ENCODE results near the gene MAVS.
"Not testable (repeated sequence)": the region's sequence is repeated elsewhere in the genome, so short reads cannot be mapped to it uniquely, and the experiment has no call there.

The MAVS gene

GRCh38 chr20:3854462-3854871 lies 7.8 kb downstream of the MAVS start:
- DNase-seq (ENCODE audit: low read depth): no peak

- DNase-seq (ENCODE audit: low read depth): no peak
Measured at GRCh38 chr20:3857405-3857804, 10.8 kb downstream of the MAVS start.

DNA sequence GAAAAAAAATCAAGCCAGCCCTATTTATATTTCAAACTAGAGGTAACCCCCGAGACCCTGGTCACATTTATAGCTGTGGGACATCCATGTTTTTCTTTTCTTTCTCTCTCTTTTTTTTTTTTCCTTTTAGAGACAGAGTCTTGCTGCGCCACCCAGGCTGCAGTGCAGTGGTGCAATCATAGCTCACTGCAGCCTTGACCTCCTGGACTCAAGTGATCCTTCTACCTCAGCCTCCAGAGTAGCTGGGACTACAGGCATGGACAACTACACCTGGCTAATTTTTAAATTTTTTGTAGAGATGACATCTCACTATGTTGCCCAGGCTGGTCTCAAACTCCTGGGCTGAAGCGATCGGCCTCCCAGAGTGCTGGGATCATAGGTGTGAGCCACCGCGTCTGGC lies 12.1 kb downstream of the MAVS start:
- no peak for DNase-seq (ENCODE audit: low read depth)

- no peak for DNase-seq (ENCODE audit: low read depth)
Measured at GRCh38 chr20:3861191-3861590, 14.6 kb downstream of the MAVS start.

GRCh38 chr20:3862333-3862732 lies 15.7 kb downstream of the MAVS start:
- DNase-seq (ENCODE audit: low read depth): no peak

GRCh38 chr20:3863317-3863716 lies 16.7 kb downstream of the MAVS start:
- DNase-seq (ENCODE audit: low read depth): no peak

- DNase-seq (ENCODE audit: low read depth): no peak
Measured at GRCh38 chr20:3864518-3864917, 17.9 kb downstream of the MAVS start.

DNA sequence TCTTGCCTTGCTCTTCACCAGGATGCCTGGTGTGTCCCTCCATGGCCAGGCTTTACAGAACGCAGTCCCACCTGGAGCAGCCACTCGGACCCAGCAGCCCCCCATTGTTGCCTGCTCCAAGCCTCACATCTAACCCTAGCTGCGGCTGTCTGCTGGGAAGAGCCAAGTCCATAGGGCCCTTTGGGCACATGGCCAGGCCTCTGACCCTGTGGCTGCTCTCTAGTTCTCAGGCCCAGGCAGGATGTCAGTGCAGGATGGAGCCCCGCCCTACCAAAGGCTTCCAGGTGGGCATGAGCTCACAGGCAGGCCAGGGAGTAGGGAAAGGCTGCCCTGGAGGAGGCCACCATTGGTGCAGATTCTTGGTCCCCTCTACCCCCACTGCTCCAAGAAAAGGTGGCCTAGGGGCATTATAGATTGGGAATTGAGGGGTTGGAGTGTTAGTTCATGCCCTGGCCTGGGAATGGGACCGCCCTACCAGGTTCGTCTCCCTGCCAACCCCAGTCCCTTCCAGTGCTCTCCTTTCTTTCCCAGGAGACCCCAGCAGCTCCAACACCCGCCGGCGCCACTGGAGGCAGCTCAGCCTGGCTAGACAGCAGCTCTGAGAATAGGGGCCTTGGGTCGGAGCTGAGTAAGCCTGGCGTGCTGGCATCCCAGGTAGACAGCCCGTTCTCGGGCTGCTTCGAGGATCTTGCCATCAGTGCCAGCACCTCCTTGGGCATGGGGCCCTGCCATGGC lies 18.7 kb downstream of the MAVS start:
- no peak for DNase-seq (ENCODE audit: low read depth)

- no peak for DNase-seq (ENCODE audit: low read depth)
Measured at GRCh38 chr20:3865887-3866407, 19.3 kb downstream of the MAVS start.

DNA sequence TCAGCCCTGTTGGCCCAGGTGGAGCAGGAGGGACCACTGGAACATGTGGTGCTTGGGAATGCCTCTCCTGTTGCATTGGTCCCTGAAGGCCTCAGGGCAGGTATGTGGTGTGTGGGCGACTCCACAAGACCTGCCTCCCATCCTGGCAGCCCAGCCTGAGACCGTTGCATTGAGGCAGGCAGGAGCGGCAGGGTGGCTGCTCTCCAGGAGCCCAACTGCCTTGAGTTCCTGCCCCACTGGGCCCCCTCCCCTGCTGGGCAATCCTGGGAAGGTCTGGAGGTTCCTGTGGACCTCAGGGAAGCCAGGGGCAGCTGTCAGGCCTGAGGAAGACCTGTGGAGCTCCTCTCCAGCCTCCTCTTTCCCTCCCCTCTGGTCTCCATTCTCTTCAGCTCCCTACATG lies 19.8 kb downstream of the MAVS start:
- DNase-seq (ENCODE audit: low read depth): no peak

DNA sequence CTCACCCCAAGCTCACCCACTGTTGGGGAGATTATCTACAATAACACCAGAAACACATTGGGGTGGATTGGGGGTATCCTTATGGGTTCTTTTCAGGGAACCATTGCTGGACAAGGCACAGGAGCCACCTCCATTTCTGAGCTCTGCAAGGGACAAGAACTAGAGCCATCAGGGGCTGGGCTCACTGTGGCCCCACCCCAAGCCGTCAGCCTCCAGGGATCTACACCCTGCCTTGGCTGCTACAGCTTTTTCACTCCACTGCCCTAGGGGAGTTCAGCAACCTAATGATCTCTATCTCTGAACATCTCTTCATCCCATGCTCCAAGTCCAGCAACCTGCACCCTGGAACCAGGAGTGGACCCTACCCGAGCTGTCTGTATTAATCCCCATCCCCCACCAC lies 21.2 kb downstream of the MAVS start:
- no peak for DNase-seq (ENCODE audit: low read depth)

- no peak for DNase-seq (ENCODE audit: low read depth)
Measured at GRCh38 chr20:3869839-3870634, 23.4 kb downstream of the MAVS start.

DNA sequence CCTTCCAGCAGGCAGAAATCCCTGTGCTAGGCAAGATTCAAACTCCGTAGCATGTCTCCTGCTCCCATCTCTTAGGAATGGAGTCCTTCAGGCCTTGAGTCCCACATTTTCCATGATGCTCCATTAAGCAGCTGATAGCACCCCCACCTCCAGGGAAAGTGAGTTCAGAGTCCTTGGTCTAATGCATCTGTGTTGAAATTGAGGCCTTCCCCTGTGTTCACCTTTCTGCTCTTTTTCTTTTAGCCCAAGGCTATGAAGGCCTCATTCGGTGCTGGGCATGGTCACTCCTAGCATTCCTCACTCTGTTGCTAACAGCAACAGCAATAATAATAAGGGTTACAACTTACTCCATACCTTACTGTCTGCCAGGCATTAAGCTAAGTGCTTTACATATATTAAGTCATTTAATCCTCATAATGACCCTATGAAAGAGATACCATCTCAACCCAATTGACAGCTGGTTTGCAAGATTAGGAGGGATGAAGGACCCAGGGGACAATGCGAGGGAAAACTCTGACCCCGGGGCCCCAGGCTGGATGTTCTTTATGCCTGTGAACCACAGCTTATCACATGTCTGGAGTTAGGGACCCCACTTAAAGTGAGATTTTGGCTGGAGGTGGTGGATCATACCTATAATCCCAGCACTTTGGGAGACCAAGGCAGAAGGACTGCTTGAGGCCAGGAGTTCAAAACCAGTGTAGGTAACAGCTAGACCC lies 25.1 kb downstream of the MAVS start:
- DNase-seq (ENCODE audit: low read depth): no peak

GRCh38 chr20:3873507-3873906 lies 26.9 kb downstream of the MAVS start:
- no peak for DNase-seq (ENCODE audit: low read depth)

GRCh38 chr20:3874194-3874844 lies 27.7 kb downstream of the MAVS start:
- no peak for DNase-seq (ENCODE audit: low read depth)

GRCh38 chr20:3875378-3875974 lies 28.8 kb downstream of the MAVS start:
- no peak for DNase-seq (ENCODE audit: low read depth)

DNA sequence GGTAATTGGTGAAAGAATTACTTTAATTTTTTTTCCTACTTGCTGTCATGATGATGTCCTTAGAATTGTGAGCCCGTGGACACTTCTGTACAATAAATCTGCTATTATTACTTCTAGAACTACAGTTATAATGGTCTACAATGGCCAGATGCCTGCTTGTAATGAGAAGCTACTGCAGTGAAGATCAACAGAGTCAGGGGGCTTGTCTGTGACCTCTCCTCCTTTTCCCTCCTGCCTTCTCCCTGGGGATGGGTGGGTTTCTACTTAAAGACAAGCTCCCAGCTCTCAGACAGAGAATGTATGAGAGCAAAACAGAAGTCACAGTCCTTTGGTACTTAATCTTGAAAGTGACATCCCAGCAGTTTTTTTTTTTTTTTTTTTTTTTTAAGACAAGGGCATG lies 29.4 kb downstream of the MAVS start:
- no peak for DNase-seq (ENCODE audit: low read depth)

- no peak for DNase-seq (ENCODE audit: low read depth)
Measured at GRCh38 chr20:3876676-3877075, 30.0 kb downstream of the MAVS start.

GRCh38 chr20:3878921-3879274 lies 32.3 kb downstream of the MAVS start:
- not testable (repeated sequence) for DNase-seq (ENCODE audit: low read depth)

- DNase-seq (ENCODE audit: low read depth): no peak
Measured at GRCh38 chr20:3885715-3886114, 39.1 kb downstream of the MAVS start.

- DNase-seq (ENCODE audit: low read depth): no peak
Measured at GRCh38 chr20:3887876-3888620, 41.4 kb downstream of the MAVS start.

Data from stimulated activated CD8-positive, alpha-beta memory T cell treated with anti-CD3 and anti-CD28 coated beads, Interleukin-12 subunit alpha, Interleukin-12 subunit beta, amount 100 ng/mL, for 1 hour (primary cell).